HepG2 (cell line): Measurements from ENCODE around the gene C1orf216. TPM values are rescaled to one million over a fixed set of nuclear protein-coding genes. Genes with fewer than 3 reads are reported as not detected.
"Not testable (repeated sequence)": the region's sequence is repeated elsewhere in the genome, so short reads cannot be mapped to it uniquely, and the experiment has no call there.

ENCODE experiments used
- ATAC-seq: fragments of 200-7000 bp; cut with Tn5 transposase; 3 replicates; pipeline ENCODE4 v1.9.1; 2020; ENCODE audit warnings: mild to moderate bottlenecking, moderate library complexity
- BruUV-seq: library from RNA; stranded (reverse); fragments of 400-500 nt; replicated peaks from 2 replicates; lab custom pipeline; 2021; lab: Mats Ljungman, UMichigan
- CTCF ChIA-PET: fragments of 300-600 bp; formaldehyde crosslinking; extraction: SDS; loops from one replicate; lab custom pipeline; 2021; ENCODE audit warnings: low total read pairs, inconsistent platforms, low intra/inter-chr PET ratio; lab: Yijun Ruan, JAX
- POLR2A ChIA-PET: fragments of 350-600 bp; sonication (Branson Sonifier 250); formaldehyde crosslinking; loops from one replicate; lab custom pipeline; 2020; ENCODE audit warnings: antibody characterized with exemption, inconsistent platforms; lab: Yijun Ruan, JAX
- DNase-seq: peaks from one replicate; pipeline ENCODE4 v3.0.0-alpha.2; 2015; ENCODE audit warnings: low spot score
- FAIRE-seq: peaks from 3 replicates; lab custom pipeline; 2011; peaks lifted over from hg19 to GRCh38; lab: Jason Lieb, UNC
- H2AFZ ChIP-seq: one replicate; pipeline ENCODE4 v1.6.1; 2011; ENCODE audit warnings: low read length, inconsistent platforms
- H3K27ac ChIP-seq: fragments of 300-600 bp; 3 replicates; pipeline ENCODE4 v1.8.0; 2011; ENCODE audit warnings: mixed run types, mild to moderate bottlenecking, mixed read lengths, low read length, inconsistent platforms; ENCODE audit not compliant: insufficient read depth; ENCODE audit errors: extremely low read length
- H3K27me3 ChIP-seq, 2 experiments: fragments of 200-600 bp in 1 of 2; 2 replicates in 1 of 2; 3 replicates in 1 of 2; pipeline versions ENCODE4 v1.6.0 to v1.8.0; 2011; ENCODE audit warnings: low read length in 2 of 2, mild to moderate bottlenecking in 2 of 2, moderate library complexity in 2 of 2, inconsistent platforms in 1 of 2; ENCODE audit not compliant: insufficient read depth in 2 of 2, control insufficient read depth in 1 of 2
- H3K36me3 ChIP-seq, 2 experiments: fragments of 200-600 bp in 1 of 2; replicated peaks in 1 of 2; 2 replicates in 1 of 2; 3 replicates in 1 of 2; pipeline versions ENCODE4 v1.5.1 to v1.8.0; 2011; ENCODE audit warnings: low read length in 2 of 2, inconsistent platforms in 1 of 2; ENCODE audit not compliant: insufficient read depth in 2 of 2, control insufficient read depth in 1 of 2
- H3K4me1 ChIP-seq: 2 replicates; pipeline ENCODE4 v1.5.1; 2012; ENCODE audit warnings: low read length, inconsistent platforms; ENCODE audit not compliant: insufficient read depth
- H3K4me2 ChIP-seq: 2 replicates; pipeline ENCODE4 v1.6.0; 2011; ENCODE audit warnings: low read depth, low read length, inconsistent platforms
- H3K4me3 ChIP-seq, 3 experiments: fragments of 200-600 bp in 1 of 3; sonication (generic), shearing (Covaris generic) in 1 of 3; replicated peaks in 1 of 3; 2 replicates each; pipeline ENCODE4 v1.5.1; 2011 to 2016; ENCODE audit warnings: low read length in 3 of 3, inconsistent platforms in 2 of 3, low read depth in 2 of 3, mild to moderate bottlenecking in 2 of 3, control low read depth in 1 of 3, mixed read lengths in 1 of 3; ENCODE audit not compliant: insufficient read depth in 1 of 3
- H3K79me2 ChIP-seq: one replicate; pipeline ENCODE4 v1.6.1; 2011; ENCODE audit warnings: low read length, inconsistent platforms; ENCODE audit not compliant: insufficient read depth
- H3K9ac ChIP-seq: 2 replicates; pipeline ENCODE4 v1.6.0; 2011; ENCODE audit warnings: mild to moderate bottlenecking, low read depth, low read length, inconsistent platforms; ENCODE audit not compliant: insufficient read depth
- H3K9me3 ChIP-seq: 2 replicates; pipeline ENCODE4 v1.5.1; 2012; ENCODE audit warnings: mild to moderate bottlenecking, low read length
- H4K20me1 ChIP-seq: 2 replicates; pipeline ENCODE4 v1.6.0; 2011; ENCODE audit warnings: inconsistent platforms, mild to moderate bottlenecking, low read length, moderate library complexity; ENCODE audit not compliant: insufficient read depth
- EED ChIP-seq: sonication (generic); formaldehyde crosslinking; IDR thresholded peaks from 2 replicates; pipeline ENCODE4 v1.5.0; 2020; ENCODE audit warnings: mild to moderate bottlenecking, missing genetic modification reagents
- FOXA1 ChIP-seq, 2 experiments: fragments of 450-650 bp in 1 of 2; sonication (generic) in 1 of 2; formaldehyde crosslinking in 1 of 2; IDR thresholded peaks; 2 replicates each; pipeline versions ENCODE4 v1.4.0 to v1.6.1; 2016 to 2020; ENCODE audit warnings: missing genetic modification reagents in 1 of 2
- GABPA ChIP-seq, 2 experiments: IDR thresholded peaks; 2 replicates each; pipeline ENCODE4 v1.6.1; 2011 to 2016; ENCODE audit warnings: low read depth in 2 of 2, low read length in 1 of 2, missing biosample characterization in 1 of 2, missing genetic modification characterization in 1 of 2
- GABPB1 ChIP-seq: IDR thresholded peaks from 2 replicates; pipeline ENCODE4 v1.6.1; 2016; ENCODE audit warnings: mild to moderate bottlenecking, missing genetic modification reagents, moderate library complexity, missing compliant biosample characterization
- KAT7 ChIP-seq: IDR thresholded peaks from 2 replicates; pipeline ENCODE4 v1.6.1; 2018; ENCODE audit warnings: borderline replicate concordance, missing compliant biosample characterization
- MAFG ChIP-seq: sonication (generic); formaldehyde crosslinking; IDR thresholded peaks from 2 replicates; pipeline ENCODE4 v1.5.1; 2020; ENCODE audit warnings: mild to moderate bottlenecking, missing genetic modification reagents
- MEIS1 ChIP-seq: sonication (generic); formaldehyde crosslinking; IDR thresholded peaks from 2 replicates; pipeline ENCODE4 v1.9.0; 2021; ENCODE audit warnings: mild to moderate bottlenecking, missing genetic modification reagents, moderate library complexity, borderline replicate concordance
- SAP130 ChIP-seq: IDR thresholded peaks from 2 replicates; pipeline ENCODE4 v1.6.1; 2016; ENCODE audit warnings: low read depth
- ZNF441 ChIP-seq: sonication (generic); formaldehyde crosslinking; IDR thresholded peaks from 2 replicates; pipeline ENCODE4 v1.7.0; 2021; ENCODE audit warnings: missing genetic modification reagents, borderline replicate concordance
- ZNF891 ChIP-seq: sonication (generic); formaldehyde crosslinking; IDR thresholded peaks from 2 replicates; pipeline ENCODE4 v1.5.0; 2020; ENCODE audit warnings: mild to moderate bottlenecking, missing genetic modification reagents
- WGBS: methylation state at CpG from one replicate; pipeline ENCODE4 v1.1.6; 2017; ENCODE audit warnings: low lambda C conversion rate; 5-methylcytosine and 5-hydroxymethylcytosine counted together
- in situ Hi-C: cut with HindIII; loops from 2 replicates; pipeline ENCODE4 v1.10.0; 2017; ENCODE audit warnings: low pct_unique_long_range_greater_than_20kb; ENCODE audit not compliant: extremely low pct_ligation_motif_present
- intact Hi-C: fragments of 100-400 bp; cut with micrococcal nuclease; formaldehyde crosslinking; loops from one replicate; pipeline ENCODE4 v1.10.0; 2022; ENCODE audit not compliant: unreplicated experiment
- polyA plus RNA-seq, 8 experiments: library from polyadenylated mRNA; depleted of rRNA in 3 of 8; stranded (reverse) in 7 of 8; unstranded in 1 of 8; fragments of >200 nt; fragmentation: Illumina TruSeq in 4 of 8; extraction: Trizol in 4 of 8; gene quantifications; 2 replicates each; pipeline versions ENCODE4 v1.2.1 to v1.2.3, GENCODE V29; 2011 to 2016; ENCODE audit warnings: low read depth in 4 of 8, missing spikeins in 1 of 8, mixed read lengths in 1 of 8; ENCODE audit not compliant: insufficient read depth in 1 of 8
- total RNA-seq, 5 experiments: library from RNA; depleted of rRNA; stranded (reverse); fragments of >200 nt; fragmentation: Illumina TruSeq; extraction: Trizol; gene quantifications; 2 replicates each; pipeline ENCODE4 v1.2.3, GENCODE V29; 2016; ENCODE audit warnings: low read depth in 1 of 5
- TF ChIP-seq, protein P1 (sequence below): sonication (generic); formaldehyde crosslinking; IDR thresholded peaks from 2 replicates; pipeline ENCODE4 v1.9.0; 2022; ENCODE audit warnings: missing genetic modification reagents, mild to moderate bottlenecking, borderline replicate concordance
- TF ChIP-seq, protein P2 (sequence below): sonication (generic); formaldehyde crosslinking; conservative IDR thresholded peaks from 2 replicates; pipeline ENCODE4 v1.8.0; 2022; ENCODE audit warnings: low read depth, missing genetic modification reagents
- TF ChIP-seq, protein P3 (sequence below): sonication (generic); formaldehyde crosslinking; IDR thresholded peaks from 2 replicates; pipeline ENCODE4 v1.4.0; 2020; ENCODE audit warnings: missing genetic modification reagents

Gene C1orf216
- total and polyA plus RNA-seq, 2 of the 13 experiments (the other 11 are each of a cell fraction or from before 2014, with no cell fraction given) = 0.48 to 1.1 TPM

DNA sequence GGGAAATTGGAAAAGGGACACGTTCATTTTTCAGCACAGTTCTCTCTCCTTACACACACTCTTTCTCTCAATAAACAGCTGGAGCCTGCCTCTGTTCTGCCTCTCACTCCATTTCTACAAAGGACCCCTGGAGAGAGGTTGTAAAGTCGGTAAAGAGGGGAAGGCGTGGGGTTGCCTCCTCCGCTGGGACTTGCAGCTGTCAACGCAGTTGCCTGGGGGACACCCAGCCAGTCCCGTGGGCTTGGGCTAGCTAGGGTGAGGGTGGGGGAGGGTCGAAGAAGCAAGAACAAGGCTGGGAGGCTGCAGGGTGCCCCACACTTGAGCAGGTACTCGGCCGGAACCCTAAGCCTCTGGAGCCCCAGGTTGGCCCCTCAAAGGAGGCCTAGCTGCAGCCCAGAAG, 27.6 kb downstream of the C1orf216 start (continued):
- TF ChIP-seq GABPB1 = no peak
- TF ChIP-seq KAT7 (CRISPR knock-in tag) = no peak
- no peak for TF ChIP-seq GABPA (IDR thresholded peaks at IDR 0.05; ENCODE audit: low read depth, low read length)
- no peak for TF ChIP-seq GABPA (CRISPR knock-in tag; IDR thresholded peaks at IDR 0.05; ENCODE audit: low read depth)
- TF ChIP-seq, protein P1, sequence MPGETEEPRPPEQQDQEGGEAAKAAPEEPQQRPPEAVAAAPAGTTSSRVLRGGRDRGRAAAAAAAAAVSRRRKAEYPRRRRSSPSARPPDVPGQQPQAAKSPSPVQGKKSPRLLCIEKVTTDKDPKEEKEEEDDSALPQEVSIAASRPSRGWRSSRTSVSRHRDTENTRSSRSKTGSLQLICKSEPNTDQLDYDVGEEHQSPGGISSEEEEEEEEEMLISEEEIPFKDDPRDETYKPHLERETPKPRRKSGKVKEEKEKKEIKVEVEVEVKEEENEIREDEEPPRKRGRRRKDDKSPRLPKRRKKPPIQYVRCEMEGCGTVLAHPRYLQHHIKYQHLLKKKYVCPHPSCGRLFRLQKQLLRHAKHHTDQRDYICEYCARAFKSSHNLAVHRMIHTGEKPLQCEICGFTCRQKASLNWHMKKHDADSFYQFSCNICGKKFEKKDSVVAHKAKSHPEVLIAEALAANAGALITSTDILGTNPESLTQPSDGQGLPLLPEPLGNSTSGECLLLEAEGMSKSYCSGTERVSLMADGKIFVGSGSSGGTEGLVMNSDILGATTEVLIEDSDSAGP (CRISPR knock-in tag) = no peak

DNA sequence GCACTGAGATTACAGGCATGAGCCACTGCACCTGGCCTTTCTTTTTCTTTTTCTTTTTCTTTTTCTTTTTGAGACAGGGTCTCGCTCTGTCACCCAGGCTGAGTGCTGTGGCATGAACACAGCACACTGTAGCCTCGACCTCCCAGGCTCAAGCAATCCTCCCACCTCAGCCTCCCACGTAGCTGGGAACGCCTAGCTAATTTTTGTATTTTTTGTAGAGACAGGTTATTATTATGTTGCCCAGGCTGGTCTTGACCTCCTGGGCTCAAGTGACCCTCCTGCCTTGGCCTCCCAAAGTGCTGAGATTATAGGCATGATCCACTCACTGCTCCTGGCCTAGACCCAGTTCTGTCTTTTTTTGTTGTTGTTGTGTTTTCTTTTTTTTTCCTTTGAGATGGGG, 28.6 kb downstream of the C1orf216 start:
- intact Hi-C loops, H3K9me3 ChIP-seq, BruUV-seq, POLR2A ChIA-PET, H3K79me2 ChIP-seq, in situ Hi-C loops, FAIRE-seq, H3K36me3 ChIP-seq, H2AFZ ChIP-seq, H3K4me3 ChIP-seq, H3K4me2 ChIP-seq, H4K20me1 ChIP-seq, ATAC-seq, DNase-seq, H3K9ac ChIP-seq, H3K4me1 ChIP-seq, H3K27ac ChIP-seq, CTCF ChIA-PET: not testable (repeated sequence)
- peaks cover 2 to 32% of the 10 kb centered on the region in 2 experiments; a peak in 3 of 5 replicates for H3K27me3 ChIP-seq
- WGBS = 44% methylated on average over 4 of the region's 4 CpGs

DNA sequence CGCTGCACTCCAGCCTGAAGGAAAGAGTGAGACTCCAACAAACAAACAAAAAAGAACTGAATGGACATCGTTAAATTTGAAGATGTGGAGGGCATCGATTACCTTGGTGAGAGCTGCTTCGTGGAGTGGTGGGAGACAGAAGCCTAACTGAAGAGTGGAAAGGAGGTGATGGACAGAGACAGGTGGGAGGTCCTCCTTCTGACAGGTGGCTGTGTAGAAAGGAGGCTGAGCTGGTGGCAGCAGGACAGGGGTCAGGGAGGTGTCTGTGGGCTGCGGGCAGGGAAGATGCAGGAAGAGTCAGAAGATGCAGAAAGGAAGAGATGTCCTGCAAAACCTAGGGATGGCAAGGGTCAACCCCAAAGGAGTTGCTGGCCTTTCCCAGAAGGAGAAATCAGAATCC, 30.5 kb downstream of the C1orf216 start:
- peaks cover 4 to 44% of the 10 kb centered on the region in 2 experiments; a peak in 4 of 5 replicates for H3K27me3 ChIP-seq
- no peak overlapping the region for H3K4me2 ChIP-seq
- no peaks in the 10 kb centered on the region for H3K9me3 ChIP-seq
- DNase-seq = no peak
- ChIA-PET POLR2A (no interaction called here), CTCF (no interaction called here)
- WGBS = 39% methylated on average over 5 of the region's 5 CpGs
- FAIRE-seq = no peak
- no peak overlapping the region for H3K4me3 ChIP-seq
- in situ Hi-C loops (no loop called here), intact Hi-C loops (no loop called here)
- no TSS peak for BruUV-seq
- no peaks in the 10 kb centered on the region for H3K79me2 ChIP-seq
- no peak for ATAC-seq
- H4K20me1 ChIP-seq = no peaks in the 10 kb centered on the region
- no peaks in the 10 kb centered on the region for H3K36me3 ChIP-seq
- no peak overlapping the region for H3K9ac ChIP-seq
- H3K4me1 ChIP-seq = no peaks in the 10 kb centered on the region
- no peak overlapping the region for H3K27ac ChIP-seq
- no peak overlapping the region for H2AFZ ChIP-seq
- TF ChIP-seq MEIS1 = no peak
- no peak for TF ChIP-seq FOXA1 (IDR thresholded peaks at IDR 0.05)
- no peak for TF ChIP-seq FOXA1 (CRISPR knock-in tag; IDR thresholded peaks at IDR 0.05)
- TF ChIP-seq, protein P2, sequence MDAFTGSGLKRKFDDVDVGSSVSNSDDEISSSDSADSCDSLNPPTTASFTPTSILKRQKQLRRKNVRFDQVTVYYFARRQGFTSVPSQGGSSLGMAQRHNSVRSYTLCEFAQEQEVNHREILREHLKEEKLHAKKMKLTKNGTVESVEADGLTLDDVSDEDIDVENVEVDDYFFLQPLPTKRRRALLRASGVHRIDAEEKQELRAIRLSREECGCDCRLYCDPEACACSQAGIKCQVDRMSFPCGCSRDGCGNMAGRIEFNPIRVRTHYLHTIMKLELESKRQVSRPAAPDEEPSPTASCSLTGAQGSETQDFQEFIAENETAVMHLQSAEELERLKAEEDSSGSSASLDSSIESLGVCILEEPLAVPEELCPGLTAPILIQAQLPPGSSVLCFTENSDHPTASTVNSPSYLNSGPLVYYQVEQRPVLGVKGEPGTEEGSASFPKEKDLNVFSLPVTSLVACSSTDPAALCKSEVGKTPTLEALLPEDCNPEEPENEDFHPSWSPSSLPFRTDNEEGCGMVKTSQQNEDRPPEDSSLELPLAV (CRISPR knock-in tag) = no peak
- TF ChIP-seq ZNF441 (CRISPR knock-in tag) = no peak
- TF ChIP-seq ZNF891 = no peak
- TF ChIP-seq EED (CRISPR knock-in tag) = no peak
- no peak for TF ChIP-seq MAFG (CRISPR knock-in tag)
- no peak for TF ChIP-seq SAP130
- TF ChIP-seq, protein P3, sequence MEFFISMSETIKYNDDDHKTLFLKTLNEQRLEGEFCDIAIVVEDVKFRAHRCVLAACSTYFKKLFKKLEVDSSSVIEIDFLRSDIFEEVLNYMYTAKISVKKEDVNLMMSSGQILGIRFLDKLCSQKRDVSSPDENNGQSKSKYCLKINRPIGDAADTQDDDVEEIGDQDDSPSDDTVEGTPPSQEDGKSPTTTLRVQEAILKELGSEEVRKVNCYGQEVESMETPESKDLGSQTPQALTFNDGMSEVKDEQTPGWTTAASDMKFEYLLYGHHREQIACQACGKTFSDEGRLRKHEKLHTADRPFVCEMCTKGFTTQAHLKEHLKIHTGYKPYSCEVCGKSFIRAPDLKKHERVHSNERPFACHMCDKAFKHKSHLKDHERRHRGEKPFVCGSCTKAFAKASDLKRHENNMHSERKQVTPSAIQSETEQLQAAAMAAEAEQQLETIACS (CRISPR knock-in tag) = no peak
